T-cell (primary cell): Measurements from ENCODE around the gene KRTAP21-3. TPM values are rescaled to one million over a fixed set of nuclear protein-coding genes. Genes with fewer than 3 reads are reported as not detected.
"Not testable (repeated sequence)": the region's sequence is repeated elsewhere in the genome, so short reads cannot be mapped to it uniquely, and the experiment has no call there.

Source experiments
- ATAC-seq, 4 experiments: fragments of 200-7000 bp in 3 of 4; fragments of 150-1000 bp in 1 of 4; cut with Tn5 transposase; replicated peaks in 1 of 4; 1 replicate in 3 of 4; 2 replicates in 1 of 4; pipeline ENCODE4 v1.10.0; 2021; ENCODE audit warnings: moderate library complexity in 3 of 4, mild to moderate bottlenecking in 2 of 4, moderate number of reproducible peaks in 1 of 4
- CTCF ChIA-PET, 2 donors: fragments of 300-600 bp; sonication (Branson Sonifier 250); formaldehyde crosslinking; loops; one replicate each; lab custom pipeline; 2022; ENCODE audit warnings: antibody characterized with exemption in 2 of 2; lab: Charles Lee
- POLR2A ChIA-PET, 2 donors: fragments of 300-600 bp; sonication (Branson Sonifier 250); formaldehyde crosslinking; loops; one replicate each; lab custom pipeline; 2022; ENCODE audit warnings: antibody characterized with exemption in 2 of 2; lab: Charles Lee
- DNase-seq, 35 experiments: peaks; one replicate each; pipeline versions ENCODE4 v3.0.0 to v3.0.0-alpha.2; 2013 to 2023
- H3K27ac ChIP-seq: one replicate; pipeline ENCODE4 v1.5.1; 2013; ENCODE audit warnings: low read length
- H3K27me3 ChIP-seq, 2 experiments: replicated peaks in 1 of 2; 1 replicate in 1 of 2; 2 replicates in 1 of 2; pipeline versions ENCODE4 v1.6.1 to v1.7.0; 2013; ENCODE audit warnings: low read length in 1 of 2, mixed read lengths in 1 of 2; ENCODE audit not compliant: control insufficient read depth in 2 of 2, insufficient read depth in 2 of 2; ENCODE audit errors: extremely low read depth in 1 of 2
- H3K36me3 ChIP-seq, 2 donors: 1 replicate in 1 of 2; 2 replicates in 1 of 2; pipeline versions ENCODE4 v1.6.1 to v1.7.0; 2013; ENCODE audit warnings: low read length in 1 of 2; ENCODE audit not compliant: control insufficient read depth in 2 of 2, insufficient read depth in 1 of 2; ENCODE audit errors: extremely low read depth in 1 of 2
- H3K4me1 ChIP-seq, 2 experiments: 1 replicate in 1 of 2; 2 replicates in 1 of 2; pipeline versions ENCODE4 v1.6.1 to v1.7.0; 2013; ENCODE audit warnings: low read length in 2 of 2, mixed read lengths in 1 of 2; ENCODE audit not compliant: insufficient read depth in 2 of 2, control insufficient read depth in 1 of 2; ENCODE audit errors: extremely low read depth in 1 of 2
- H3K4me3 ChIP-seq, 2 donors: 1 replicate in 1 of 2; 2 replicates in 1 of 2; pipeline versions ENCODE4 v1.5.1 to v1.7.0; 2013; ENCODE audit warnings: mild to moderate bottlenecking in 2 of 2, low read length in 1 of 2, moderate library complexity in 1 of 2; ENCODE audit not compliant: control insufficient read depth in 1 of 2; ENCODE audit errors: extremely low read depth in 1 of 2
- H3K9me3 ChIP-seq: 2 replicates; pipeline ENCODE4 v1.7.0; 2013
- H3K27ac Mint-ChIP-seq, 2 donors: one replicate each; pipeline ENCODE4 v1.8.0; 2020 to 2021; ENCODE audit warnings: mild to moderate bottlenecking in 2 of 2, mixed read lengths in 2 of 2
- H3K27me3 Mint-ChIP-seq, 2 donors: one replicate each; pipeline ENCODE4 v1.8.0; 2021 to 2022; ENCODE audit warnings: mixed read lengths in 2 of 2
- H3K36me3 Mint-ChIP-seq: one replicate; pipeline ENCODE4 v1.8.0; 2021; ENCODE audit warnings: mixed read lengths
- H3K4me1 Mint-ChIP-seq, 3 donors: one replicate each; pipeline ENCODE4 v1.8.0; 2020 to 2022; ENCODE audit warnings: mixed read lengths in 3 of 3, mild to moderate bottlenecking in 1 of 3
- H3K4me3 Mint-ChIP-seq, 3 donors: one replicate each; pipeline ENCODE4 v1.8.0; 2020 to 2022; ENCODE audit warnings: mild to moderate bottlenecking in 3 of 3, mixed read lengths in 3 of 3, moderate library complexity in 3 of 3
- H3K9me3 Mint-ChIP-seq, 3 donors: one replicate each; pipeline ENCODE4 v1.8.0; 2020 to 2022; ENCODE audit warnings: mixed read lengths in 3 of 3
- WGBS: methylation state at CpG from one replicate; pipeline ENCODE4 v1.1.5; 2013; ENCODE audit warnings: missing lambda C conversion rate; ENCODE audit not compliant: insufficient coverage; 5-methylcytosine and 5-hydroxymethylcytosine counted together
- total RNA-seq, 35 experiments: library from RNA in 6 of 35; stranded (reverse) in 6 of 35; fragments of 120-200 nt in 1 of 35; gene quantifications; one replicate each; pipeline versions ENCODE4 v1.2.1 to v1.2.4 and lab custom pipeline; 2013 to 2026

The KRTAP21-3 gene
- total RNA-seq (not detected), total RNA-seq (lab: John Stamatoyannopoulos, UW) (0 to 0.19 (median 0) reads per million in 29 experiments)
- total RNA-seq (2013): not detected

GRCh38 chr21:30718239-30718909 lies at the start of gene KRTAP21-3:
Gene KRTAP21-3 (minus strand): TSS chr21:30718777. CDS start chr21:30718759, 18 bp downstream.
- Mint-ChIP-seq H3K9me3 (peaks cover 0 to 3% (median 0%) of the 10 kb centered on the region in 3 donors), H3K27ac (peak within 1 kb of the TSS in 1 of 2 donors; percentile 50), H3K36me3 (no peaks in the 10 kb centered on the region), H3K4me1 (peaks cover 0 to 10% (median 4%) of the 10 kb centered on the region in 3 donors), H3K4me3 (no peak within 1 kb of the TSS), H3K27me3 (no peaks in the 10 kb centered on the region)
- ChIA-PET POLR2A (no interaction called here), CTCF (no interaction called here)
- DNase-seq (no peak), ATAC-seq (peak in 3 of 4 experiments; percentile 54 to 82 (median 65))
- WGBS: no CpG with 5 or more reads among the region's 3 CpGs
- Histone ChIP-seq H3K27me3 (no peaks in the 10 kb centered on the region), H3K9me3 (no peaks in the 10 kb centered on the region), H3K36me3 (no peaks in the 10 kb centered on the region), H3K4me1 (no peaks in the 10 kb centered on the region), H3K4me3 (no peak within 1 kb of the TSS), H3K27ac (no peak within 1 kb of the TSS)

- no peak overlapping the region for H3K4me3 ChIP-seq
- Mint-ChIP-seq H3K27ac (no peak overlapping the region), H3K4me1 (no peaks in the 10 kb centered on the region), H3K4me3 (no peak overlapping the region), H3K36me3 (no peaks in the 10 kb centered on the region), H3K27me3 (peaks cover 7% of the 10 kb centered on the region in 2 donors), H3K9me3 (peaks cover 0 to 7% (median 0%) of the 10 kb centered on the region in 3 donors)
- 100% methylated on average over 1 of the region's 2 CpGs for WGBS
- ChIA-PET CTCF (no interaction called here), POLR2A (no interaction called here)
- no peak overlapping the region for H3K27ac ChIP-seq
- no peak for ATAC-seq
- no peaks in the 10 kb centered on the region for H3K36me3 ChIP-seq
- DNase-seq: no peak
- no peaks in the 10 kb centered on the region for H3K9me3 ChIP-seq
- no peaks in the 10 kb centered on the region for H3K27me3 ChIP-seq
- H3K4me1 ChIP-seq: no peaks in the 10 kb centered on the region
Measured at GRCh38 chr21:30760776-30761175, 42.2 kb upstream of the KRTAP21-3 start.

- Mint-ChIP-seq H3K9me3 (peaks cover 0 to 4% (median 0%) of the 10 kb centered on the region in 3 donors), H3K27ac (no peak overlapping the region), H3K4me1 (no peaks in the 10 kb centered on the region), H3K4me3 (no peak overlapping the region), H3K27me3 (peaks cover 9 to 11% of the 10 kb centered on the region in 2 donors), H3K36me3 (no peaks in the 10 kb centered on the region)
- H3K27ac ChIP-seq: no peak overlapping the region
- no peak for DNase-seq
- H3K27me3 ChIP-seq: peaks cover 0 to 2% of the 10 kb centered on the region in 2 experiments
- no peak overlapping the region for H3K4me3 ChIP-seq
- CTCF ChIA-PET: interaction anchor here in 1 of 2 donors (0.7 kb wide), 1 partner anchor 14 kb away, joined by 3 read pairs; no protein-coding TSS in a partner anchor
- no CpG with 5 or more reads among the region's 2 CpGs for WGBS
- no peaks in the 10 kb centered on the region for H3K36me3 ChIP-seq
- no peak for ATAC-seq
- POLR2A ChIA-PET: no interaction called here
- H3K9me3 ChIP-seq: no peaks in the 10 kb centered on the region
- H3K4me1 ChIP-seq: no peaks in the 10 kb centered on the region
Measured at GRCh38 chr21:30758306-30758705, 39.7 kb upstream of the KRTAP21-3 start.

GRCh38 chr21:30755328-30755727 lies 36.8 kb upstream of the KRTAP21-3 start, which contains the start of gene KRTAP21-1:
Gene KRTAP21-1 (minus strand): TSS chr21:30755428. CDS start chr21:30755378, 50 bp downstream.
- POLR2A ChIA-PET, H3K27me3 Mint-ChIP-seq, H3K9me3 Mint-ChIP-seq, H3K4me3 ChIP-seq, DNase-seq, H3K36me3 Mint-ChIP-seq, H3K4me1 Mint-ChIP-seq, H3K4me3 Mint-ChIP-seq, H3K27ac Mint-ChIP-seq, H3K9me3 ChIP-seq, H3K27ac ChIP-seq, CTCF ChIA-PET, H3K27me3 ChIP-seq, H3K4me1 ChIP-seq, H3K36me3 ChIP-seq, ATAC-seq: not testable (repeated sequence)
- whole genome bisulfite sequencing: no CpG with 5 or more reads among the region's 2 CpGs

- Mint-ChIP-seq H3K27ac (no peak within 1 kb of the TSS), H3K4me1 (no peaks in the 10 kb centered on the region), H3K36me3 (no peaks in the 10 kb centered on the region), H3K27me3 (no peaks in the 10 kb centered on the region), H3K9me3 (peaks cover 2 to 13% (median 3%) of the 10 kb centered on the region in 3 donors), H3K4me3 (no peak within 1 kb of the TSS)
- no peaks in the 10 kb centered on the region for H3K9me3 ChIP-seq
- H3K4me1 ChIP-seq: no peaks in the 10 kb centered on the region
- H3K36me3 ChIP-seq: no peaks in the 10 kb centered on the region
- H3K27me3 ChIP-seq: no peaks in the 10 kb centered on the region
- no peak for DNase-seq
- no peak within 1 kb of the TSS for H3K4me3 ChIP-seq
- CTCF ChIA-PET: no interaction called here
- no peak within 1 kb of the TSS for H3K27ac ChIP-seq
- no peak for ATAC-seq
- POLR2A ChIA-PET: no interaction called here
Measured at GRCh38 chr21:30747159-30747558, 28.6 kb upstream of the KRTAP21-3 start, which contains the start of gene KRTAP21-2. Gene KRTAP21-2 (minus strand): TSS chr21:30747259. CDS start chr21:30747202, 57 bp downstream.

GRCh38 chr21:30740462-30740861 lies 21.9 kb upstream of the KRTAP21-3 start:
- H3K27ac Mint-ChIP-seq: no peak overlapping the region
- ChIA-PET CTCF (no interaction called here), POLR2A (no interaction called here)
- peaks cover 0 to 5% of the 10 kb centered on the region in 2 donors for H3K27me3 Mint-ChIP-seq
- H3K4me1 Mint-ChIP-seq: no peaks in the 10 kb centered on the region
- ATAC-seq (no peak), DNase-seq (no peak)
- H3K36me3 Mint-ChIP-seq: no peaks in the 10 kb centered on the region
- Histone ChIP-seq H3K9me3 (no peaks in the 10 kb centered on the region), H3K36me3 (no peaks in the 10 kb centered on the region), H3K4me1 (no peaks in the 10 kb centered on the region), H3K27ac (no peak overlapping the region), H3K27me3 (peaks cover 0 to 2% of the 10 kb centered on the region in 2 experiments), H3K4me3 (no peak overlapping the region)
- 60% methylated on average over 1 of the region's 2 CpGs for WGBS
- H3K9me3 Mint-ChIP-seq: no peaks in the 10 kb centered on the region
- no peak overlapping the region for H3K4me3 Mint-ChIP-seq
